Measurements from ENCODE around the gene MCOLN1. TPM values are rescaled to one million over a fixed set of nuclear protein-coding genes. Genes with fewer than 3 reads are reported as not detected.

MCOLN1 gene
- total RNA-seq, 2 experiments from 2014 or later, result 7.8 to 18.3 TPM

DNA sequence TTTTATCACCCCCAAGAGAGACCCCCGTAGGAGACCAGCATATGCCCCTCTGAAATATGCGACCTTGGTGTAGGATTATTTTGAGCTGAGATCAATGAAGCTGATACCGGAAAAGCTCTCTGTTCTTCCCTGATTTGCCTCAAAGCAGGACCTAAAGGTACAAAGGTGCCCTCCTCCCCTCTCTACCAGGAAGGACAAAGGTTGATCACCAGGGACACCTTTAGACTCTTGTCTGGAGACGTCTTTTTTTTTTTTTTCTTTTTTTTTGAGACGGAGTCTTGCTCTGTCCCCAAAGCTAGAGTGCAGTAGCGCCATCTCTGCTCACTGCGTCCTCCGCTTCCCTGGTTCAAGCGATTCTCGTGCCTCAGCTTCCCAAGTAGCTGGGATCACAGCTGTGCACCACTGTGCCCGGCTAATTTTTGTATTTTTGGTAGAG lies 32.8 kb upstream of the MCOLN1 start:
- no peak for DNase-seq (ENCODE audit: low spot score)
- POLR2A ChIA-PET, result interaction anchor here (0.6 kb wide), 1 partner anchor 204 kb away, joined by 3 read pairs; no protein-coding TSS in a partner anchor
- peaks cover 4% of the 10 kb centered on the region for H3K4me1 ChIP-seq (ENCODE audit: insufficient read depth, low read length, poor library complexity, severe bottlenecking)
- H4K20me1 ChIP-seq (ENCODE audit: insufficient read depth, low read length), result no peaks in the 10 kb centered on the region
- intact Hi-C loops (cut with micrococcal nuclease; ENCODE audit: unreplicated experiment), result no loop called here
- TF ChIP-seq EZH2phosphoT487 (IDR thresholded peaks at IDR 0.05; ENCODE audit: borderline replicate concordance, low read depth, low read length) (no peak), CTCF (conservative IDR thresholded peaks at IDR 0.05; ENCODE audit: low read length) (no peak)
- H3K27ac ChIP-seq (ENCODE audit: low read depth, low read length, poor library complexity, severe bottlenecking), result no peak overlapping the region
- BruUV-seq (replicated peaks), result no TSS peak
- no peak overlapping the region for H3K4me3 ChIP-seq (ENCODE audit: low read depth, low read length, poor library complexity, severe bottlenecking)
- peak overlapping the region; percentile 61; the same call in 1 of the 2 replicates for H3K4me2 ChIP-seq (ENCODE audit: low read length)
- CTCF ChIA-PET (ENCODE audit: unreplicated experiment), result interaction anchor here (0.6 kb wide), 1 partner anchor 169 kb away, joined by 3 read pairs; no protein-coding TSS in a partner anchor
- H2AFZ ChIP-seq (ENCODE audit: low read length), result peak overlapping the region; percentile 80; the same call in 1 of the 2 replicates
- H3K9me3 ChIP-seq (ENCODE audit: low read length), result no peaks in the 10 kb centered on the region
- no peaks in the 10 kb centered on the region for H3K36me3 ChIP-seq (ENCODE audit: insufficient read depth, low read length)
- no peaks in the 10 kb centered on the region for H3K79me2 ChIP-seq (ENCODE audit: insufficient read depth, low read depth, low read length)
- H3K9me2 ChIP-seq (ENCODE audit: insufficient read depth, low read length), result no peaks in the 10 kb centered on the region

DNA sequence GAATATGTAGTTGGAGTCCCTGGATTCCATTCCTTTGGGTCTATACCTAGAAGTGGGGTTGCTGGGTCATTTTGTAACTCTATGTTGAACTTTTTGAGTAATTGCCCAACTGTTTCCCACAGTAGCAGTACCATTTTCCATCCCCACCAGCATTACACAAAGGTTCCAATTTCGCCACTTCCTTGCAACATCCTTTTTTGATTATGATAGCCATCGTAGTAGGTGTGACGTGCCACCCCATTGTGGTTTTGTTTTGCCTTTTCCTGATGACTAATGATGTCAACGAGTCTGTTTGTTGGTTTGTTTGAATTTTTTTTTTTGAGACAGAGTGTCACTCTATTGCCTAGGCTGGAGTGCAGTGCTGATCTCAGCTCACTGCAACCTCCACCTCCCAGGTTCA lies 30.3 kb upstream of the MCOLN1 start:
- no peak overlapping the region for H3K4me3 ChIP-seq (ENCODE audit: low read depth, low read length, poor library complexity, severe bottlenecking)
- TF ChIP-seq EZH2phosphoT487 (IDR thresholded peaks at IDR 0.05; ENCODE audit: borderline replicate concordance, low read depth, low read length) (no peak), CTCF (conservative IDR thresholded peaks at IDR 0.05; ENCODE audit: low read length) (no peak)
- H3K9me2 ChIP-seq (ENCODE audit: insufficient read depth, low read length), result no peaks in the 10 kb centered on the region
- no peaks in the 10 kb centered on the region for H3K79me2 ChIP-seq (ENCODE audit: insufficient read depth, low read depth, low read length)
- CTCF ChIA-PET (ENCODE audit: unreplicated experiment), result no interaction called here
- no peaks in the 10 kb centered on the region for H4K20me1 ChIP-seq (ENCODE audit: insufficient read depth, low read length)
- H3K27ac ChIP-seq (ENCODE audit: low read depth, low read length, poor library complexity, severe bottlenecking), result no peak overlapping the region
- BruUV-seq (replicated peaks), result no TSS peak
- H2AFZ ChIP-seq (ENCODE audit: low read length), result no peak overlapping the region
- POLR2A ChIA-PET, result interaction anchor here (0.7 kb wide), 1 partner anchor 235 kb away, joined by 3 read pairs; no protein-coding TSS in a partner anchor
- no peak for DNase-seq (ENCODE audit: low spot score)
- no peaks in the 10 kb centered on the region for H3K36me3 ChIP-seq (ENCODE audit: insufficient read depth, low read length)
- peaks cover 4% of the 10 kb centered on the region for H3K4me1 ChIP-seq (ENCODE audit: insufficient read depth, low read length, poor library complexity, severe bottlenecking)
- no peaks in the 10 kb centered on the region for H3K9me3 ChIP-seq (ENCODE audit: low read length)
- H3K4me2 ChIP-seq (ENCODE audit: low read length), result no peak overlapping the region
- intact Hi-C loops (cut with micrococcal nuclease; ENCODE audit: unreplicated experiment), result no loop called here

- no peak for DNase-seq (ENCODE audit: low spot score)
- Histone ChIP-seq H3K36me3 (ENCODE audit: insufficient read depth, low read length) (no peaks in the 10 kb centered on the region), H3K4me3 (ENCODE audit: low read depth, low read length, poor library complexity, severe bottlenecking) (no peak overlapping the region), H3K79me2 (ENCODE audit: insufficient read depth, low read depth, low read length) (no peaks in the 10 kb centered on the region), H3K9me2 (ENCODE audit: insufficient read depth, low read length) (no peaks in the 10 kb centered on the region), H2AFZ (ENCODE audit: low read length) (no peak overlapping the region), H3K9me3 (ENCODE audit: low read length) (no peaks in the 10 kb centered on the region), H3K4me2 (ENCODE audit: low read length) (no peak overlapping the region), H3K4me1 (ENCODE audit: insufficient read depth, low read length, poor library complexity, severe bottlenecking) (peaks cover 4% of the 10 kb centered on the region), H4K20me1 (ENCODE audit: insufficient read depth, low read length) (no peaks in the 10 kb centered on the region), H3K27ac (ENCODE audit: low read depth, low read length, poor library complexity, severe bottlenecking) (no peak overlapping the region)
- BruUV-seq (replicated peaks), result no TSS peak
- POLR2A ChIA-PET, result no interaction called here
- CTCF ChIA-PET (ENCODE audit: unreplicated experiment), result no interaction called here
- intact Hi-C loops (cut with micrococcal nuclease; ENCODE audit: unreplicated experiment), result no loop called here
- TF ChIP-seq CTCF (conservative IDR thresholded peaks at IDR 0.05; ENCODE audit: low read length), result no peak
- no peak for TF ChIP-seq EZH2phosphoT487 (IDR thresholded peaks at IDR 0.05; ENCODE audit: borderline replicate concordance, low read depth, low read length)
These were observed 29.9 kb upstream of the MCOLN1 start for GRCh38 chr19:7492558-7492957.

Data from OCI-LY7 (cell line).